Stimulated activated CD4-positive, alpha-beta T cell treated with anti-CD3 and anti-CD28 coated beads, Interleukin-1b, Interleukin-23, amount 100 ng/mL, for 24 hours (primary cell): ENCODE results near the gene UQCRC1.

Source experiments
- DNase-seq, 4 experiments: peaks; one replicate each; pipeline ENCODE4 v3.0.0-alpha.2; 2020; ENCODE audit warnings: low read depth in 4 of 4, low spot score in 1 of 4

UQCRC1 gene

GRCh38 chr3:48599077-48599501 is 10.4 kb downstream of the UQCRC1 start:
- no peak for DNase-seq

- no peak for DNase-seq
Measured at GRCh38 chr3:48598323-48599076, 10.9 kb downstream of the UQCRC1 start.

GRCh38 chr3:48597408-48597800 is 12.0 kb downstream of the UQCRC1 start:
- DNase-seq, result no peak

GRCh38 chr3:48596676-48597407 is 12.6 kb downstream of the UQCRC1 start:
- no peak for DNase-seq

DNA sequence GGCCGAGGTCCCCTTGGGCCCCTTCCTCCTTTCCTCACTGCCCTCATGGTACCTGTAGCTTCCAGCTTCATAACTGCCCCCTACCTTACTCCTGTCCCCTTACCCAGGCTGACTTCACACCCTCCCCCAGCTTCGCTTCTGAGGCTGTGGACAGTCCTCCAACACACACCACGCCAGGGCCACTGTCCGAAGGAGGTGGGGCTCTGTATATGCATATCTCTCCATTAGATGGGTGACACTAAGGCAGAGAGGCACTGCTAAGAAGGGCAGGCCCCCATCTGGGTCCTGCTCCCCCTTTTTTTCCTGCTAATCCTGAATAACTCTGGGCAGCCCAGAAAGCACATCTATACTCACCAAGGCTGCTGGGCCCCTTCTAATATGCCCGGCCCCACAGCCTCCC is 13.3 kb downstream of the UQCRC1 start:
- no peak for DNase-seq

DNA sequence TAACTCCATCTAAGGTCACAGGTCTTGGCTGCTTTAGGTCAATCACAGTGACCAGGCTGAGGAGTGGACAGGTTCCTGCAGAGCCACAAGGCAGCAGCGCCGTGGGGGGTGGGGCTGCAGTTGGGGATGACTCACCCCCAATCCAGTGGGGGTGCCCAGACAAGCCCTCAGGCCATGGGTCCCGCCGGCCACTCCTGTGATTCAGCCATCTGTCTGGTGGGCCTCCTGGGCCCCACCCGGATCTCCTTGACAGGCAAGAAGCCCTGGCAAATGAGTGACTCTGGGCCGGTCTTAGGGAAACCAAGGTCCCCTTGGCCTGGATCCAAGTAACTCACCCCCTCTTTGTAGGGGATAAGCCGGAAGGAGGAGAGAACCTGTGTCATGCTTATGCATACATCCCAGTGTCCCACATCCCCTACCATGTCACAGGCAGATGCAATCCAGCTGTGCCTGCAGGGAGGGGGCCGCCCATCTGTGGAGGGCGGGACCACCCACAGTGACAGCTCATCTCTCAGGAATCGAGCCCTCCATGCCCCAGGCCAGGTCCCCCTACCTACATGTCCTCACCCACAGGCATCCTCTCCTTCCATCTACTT is 13.8 kb downstream of the UQCRC1 start:
- DNase-seq, result no peak

DNA sequence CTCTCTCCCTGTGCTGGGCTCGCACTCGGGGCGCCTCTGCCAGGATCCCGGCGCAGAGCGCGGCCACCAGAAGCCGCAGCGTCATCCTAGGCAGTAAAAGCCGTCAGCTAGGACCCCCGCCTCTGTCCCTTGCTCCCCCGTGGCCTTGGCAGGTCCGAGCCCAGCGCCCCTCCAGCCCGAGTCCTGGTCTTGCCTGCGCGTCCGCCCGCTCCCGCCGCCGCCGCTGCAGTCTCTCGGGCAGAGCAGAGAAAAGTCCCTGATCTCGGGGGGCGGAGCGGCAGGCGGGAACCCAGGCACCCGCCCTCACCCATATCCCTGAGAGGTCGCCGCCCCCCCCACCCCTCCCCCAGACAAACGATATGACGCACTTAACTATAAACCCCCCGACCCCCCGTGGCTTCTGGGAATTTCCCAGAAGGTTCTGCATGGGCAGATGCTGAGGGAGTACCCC is 14.3 kb downstream of the UQCRC1 start, which contains the start of gene COL7A1:
TSS of gene COL7A1 (minus strand) at position 255 of the 451 bp plus-strand sequence. CDS start at position 85, 170 bp downstream.
- DNase-seq, result no peak

DNA sequence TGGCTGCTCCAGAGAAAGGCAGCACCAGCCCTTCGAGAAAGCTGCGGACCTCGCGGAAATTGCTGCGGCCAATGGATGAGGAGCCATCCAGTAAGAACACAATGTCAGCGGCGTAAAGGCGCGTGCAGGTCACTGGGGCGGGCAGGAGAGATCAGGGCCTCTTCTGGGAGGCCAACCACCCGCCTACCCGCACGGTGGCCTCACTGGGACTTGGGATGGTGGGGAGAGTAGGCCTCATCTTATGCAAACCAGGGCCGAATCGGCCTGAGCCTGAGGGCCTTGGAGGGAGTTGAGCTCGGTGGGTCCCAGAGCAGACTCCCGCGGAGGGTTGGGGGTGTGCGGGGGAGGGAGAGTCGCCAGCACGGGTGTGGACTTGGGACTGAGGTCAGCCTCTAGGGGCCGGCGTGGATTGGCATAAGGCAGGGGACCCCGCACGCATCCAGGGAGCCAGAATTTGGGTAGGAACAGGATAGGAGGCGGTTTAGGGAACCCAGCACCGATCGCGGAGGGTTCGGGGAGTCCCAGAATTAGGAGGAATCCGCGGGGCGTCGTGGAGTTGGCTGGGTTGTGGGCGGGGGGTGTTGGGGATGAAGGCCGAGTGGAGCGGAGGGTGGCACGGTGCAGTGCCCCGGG is 14.9 kb downstream of the UQCRC1 start:
- no peak for DNase-seq

GRCh38 chr3:48593337-48593736 is 16.1 kb downstream of the UQCRC1 start:
- no peak for DNase-seq

DNA sequence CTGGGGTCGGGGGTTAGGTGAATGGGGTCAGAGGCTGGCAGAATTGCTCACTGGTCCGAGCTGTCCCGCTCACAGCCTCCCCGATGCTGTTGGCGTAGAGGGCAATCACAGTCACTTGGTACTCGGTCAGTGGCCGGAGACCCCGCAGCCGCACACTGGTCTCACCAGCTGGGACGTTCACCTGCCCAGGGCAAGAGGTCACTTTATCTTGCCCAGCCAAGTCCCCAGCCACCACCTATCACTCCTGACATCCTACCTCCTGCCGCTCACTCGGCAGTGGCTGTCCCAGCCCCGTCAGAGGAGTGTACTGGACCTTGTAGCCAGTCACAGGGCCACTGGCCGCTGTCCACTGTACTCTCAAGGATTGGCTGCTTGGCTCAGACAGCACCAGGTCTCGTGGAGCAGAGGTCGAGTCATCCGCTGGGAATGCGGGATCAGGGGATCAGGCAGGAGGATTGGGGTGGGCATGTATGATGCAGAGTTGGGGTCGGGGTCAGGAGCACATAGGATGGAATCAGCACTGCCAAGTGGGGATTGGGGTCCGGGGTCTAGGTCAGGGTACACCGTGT is 16.8 kb downstream of the UQCRC1 start:
- no peak for DNase-seq

- DNase-seq, result no peak
Measured at GRCh38 chr3:48591886-48592518, 17.4 kb downstream of the UQCRC1 start.

- no peak for DNase-seq
Measured at GRCh38 chr3:48591436-48591835, 18.0 kb downstream of the UQCRC1 start.

DNA sequence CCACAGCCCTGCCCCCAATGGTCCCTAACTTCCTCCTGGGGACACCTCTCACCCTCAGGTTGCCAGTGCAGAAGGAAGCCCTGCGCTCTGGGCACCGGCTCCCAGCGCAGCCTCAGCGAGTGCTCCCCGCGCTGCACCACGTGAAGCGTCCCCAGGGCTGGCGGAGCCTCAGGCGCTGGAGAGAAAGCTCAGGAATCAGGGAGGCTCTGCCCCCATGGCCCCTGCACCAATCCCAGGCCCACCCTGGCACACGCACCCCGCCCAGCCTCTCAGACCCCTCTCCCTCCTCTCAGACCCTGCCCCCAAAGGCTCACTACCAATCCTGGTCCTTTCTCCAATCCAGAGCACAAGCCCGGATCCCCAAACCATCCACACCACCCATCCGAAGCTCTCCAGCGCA is 21.2 kb downstream of the UQCRC1 start:
- DNase-seq, result no peak

GRCh38 chr3:48587686-48588085 is 21.8 kb downstream of the UQCRC1 start:
- no peak for DNase-seq

- no peak for DNase-seq
Measured at GRCh38 chr3:48585411-48585810, 24.0 kb downstream of the UQCRC1 start.

DNA sequence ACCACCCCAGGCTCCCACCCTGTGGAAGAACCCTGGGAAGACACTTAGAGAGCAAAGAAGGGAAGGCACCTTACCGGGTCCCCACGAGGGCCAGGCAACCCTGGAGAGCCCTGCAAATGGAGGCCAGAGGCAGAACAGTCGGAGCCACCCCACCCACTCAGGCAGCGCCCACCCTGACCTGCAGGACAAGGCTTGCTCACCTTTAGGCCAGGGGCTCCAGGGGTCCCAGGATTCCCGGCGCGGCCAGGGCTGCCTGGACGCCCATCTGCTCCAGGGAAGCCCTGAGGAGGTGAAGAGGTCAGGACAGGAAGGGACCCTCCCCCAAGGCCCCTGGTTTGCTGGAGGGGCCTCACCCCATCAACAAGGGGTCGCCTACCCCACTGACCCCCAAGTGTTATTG is 24.6 kb downstream of the UQCRC1 start:
- no peak for DNase-seq

DNA sequence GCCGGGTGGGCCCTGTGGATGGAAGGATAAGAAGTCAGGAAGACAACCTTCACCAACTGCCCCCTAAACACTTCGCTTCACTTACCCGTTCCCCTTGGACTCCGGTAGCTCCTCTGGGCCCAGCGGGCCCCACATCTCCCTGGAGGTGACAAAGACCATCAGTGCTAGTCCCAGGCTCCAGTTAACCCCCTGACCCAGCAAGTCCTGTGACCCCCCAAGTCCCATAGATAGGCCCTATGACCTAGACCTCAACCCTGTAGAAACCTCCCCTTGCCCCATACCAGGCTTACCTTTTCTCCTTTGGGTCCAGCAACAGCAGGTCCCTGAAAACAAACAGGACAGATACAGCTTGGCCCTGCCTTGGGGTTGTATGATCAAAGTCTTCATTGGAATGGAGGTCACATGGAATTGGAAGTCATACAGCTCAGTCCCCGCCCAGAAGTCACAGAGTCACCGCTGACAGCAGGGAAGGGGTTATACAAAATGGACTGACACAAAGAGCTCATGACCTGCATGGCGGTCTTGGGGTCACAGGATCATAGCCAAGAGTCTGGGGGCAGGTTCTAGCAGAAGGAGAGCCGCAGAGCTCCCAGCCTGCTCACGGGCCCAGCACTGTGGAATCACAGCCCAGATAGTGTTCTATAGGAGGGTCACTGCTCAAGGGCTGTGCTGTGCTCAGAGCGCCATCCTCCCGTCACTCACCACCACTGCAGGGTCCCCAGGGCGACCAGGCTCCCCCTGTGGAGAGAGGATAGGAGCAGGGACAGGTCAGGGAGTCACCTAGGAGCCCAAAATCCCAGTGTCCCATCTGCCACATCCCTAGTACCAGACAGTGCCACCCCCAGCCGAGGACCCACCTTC is 27.6 kb downstream of the UQCRC1 start:
- no peak for DNase-seq

- no peak for DNase-seq
Measured at GRCh38 chr3:48576647-48577046, 32.8 kb downstream of the UQCRC1 start.

DNA sequence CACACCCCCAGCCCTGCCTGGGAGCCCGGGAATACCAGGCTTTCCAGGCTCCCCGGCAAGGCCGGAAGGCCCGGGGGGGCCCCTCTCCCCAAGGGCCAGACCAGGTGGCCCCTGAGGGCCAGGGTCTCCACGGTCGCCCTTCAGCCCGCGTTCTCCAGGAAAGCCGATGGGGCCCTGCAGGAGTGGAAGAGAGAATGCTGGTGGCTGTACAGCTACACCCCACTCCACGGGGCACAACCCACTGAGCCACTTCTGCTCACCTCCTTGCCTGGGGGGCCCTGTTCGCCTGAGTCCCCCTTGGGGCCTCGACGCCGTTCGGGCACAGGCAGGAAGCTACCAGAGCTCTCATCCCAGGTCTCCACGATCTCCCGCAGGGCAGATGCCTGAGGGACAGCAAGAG is 34.1 kb downstream of the UQCRC1 start:
- DNase-seq, result no peak
